IPS-18c (cell line): ENCODE data around the gene NFASC.

ENCODE experiments used
- H3K4me3 ChIP-seq: 2 replicates; pipeline ENCODE4 v1.7.0; 2013; ENCODE audit warnings: low read depth, mild to moderate bottlenecking, low read length, moderate library complexity; ENCODE audit not compliant: insufficient read depth
- H3K9me3 ChIP-seq: one replicate; pipeline ENCODE4 v1.6.1; 2013; ENCODE audit warnings: mild to moderate bottlenecking, low read length, moderate library complexity; ENCODE audit not compliant: control insufficient read depth, insufficient read depth

NFASC gene

DNA sequence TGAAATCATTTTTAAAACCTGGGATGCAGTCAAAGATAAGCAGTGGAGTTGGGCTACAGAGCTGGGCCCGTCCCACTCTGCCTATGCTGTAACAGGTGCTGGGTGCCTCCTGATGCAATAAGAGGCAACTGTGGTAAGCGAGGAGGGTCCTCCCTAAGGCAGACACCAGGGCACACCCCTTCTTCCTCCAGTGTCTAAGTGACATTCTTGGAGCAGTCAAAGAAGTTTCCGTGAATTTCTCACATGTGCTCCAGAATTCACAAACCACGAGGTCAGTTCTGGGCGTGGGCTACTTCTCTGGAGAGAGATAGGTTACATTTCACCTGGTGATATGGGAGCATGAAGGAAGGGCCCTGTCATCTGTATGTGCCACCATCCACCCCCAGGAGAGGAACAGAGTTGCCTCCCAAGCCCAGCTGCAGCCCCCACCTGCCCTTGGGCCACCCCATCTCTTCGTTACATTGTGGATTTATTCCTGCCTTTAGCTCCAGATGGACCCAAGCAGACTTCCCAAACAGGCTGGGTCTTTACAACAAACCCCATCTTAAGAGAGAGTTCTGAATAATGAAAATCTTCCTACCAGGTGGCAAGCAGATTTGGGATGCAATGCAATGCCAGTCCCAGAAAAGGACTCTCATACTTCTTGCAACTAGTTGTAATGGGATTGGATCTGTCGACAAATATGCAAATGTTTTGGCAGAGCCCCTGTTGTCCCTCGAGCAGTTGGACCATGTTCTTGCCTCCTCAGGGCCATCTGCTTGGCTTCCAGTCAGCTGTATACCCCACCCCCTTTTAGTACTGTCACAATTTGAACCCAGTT is 89.9 kb downstream of the NFASC start:
- Histone ChIP-seq H3K4me3 (no peak overlapping the region), H3K9me3 (no peaks in the 10 kb centered on the region)

DNA sequence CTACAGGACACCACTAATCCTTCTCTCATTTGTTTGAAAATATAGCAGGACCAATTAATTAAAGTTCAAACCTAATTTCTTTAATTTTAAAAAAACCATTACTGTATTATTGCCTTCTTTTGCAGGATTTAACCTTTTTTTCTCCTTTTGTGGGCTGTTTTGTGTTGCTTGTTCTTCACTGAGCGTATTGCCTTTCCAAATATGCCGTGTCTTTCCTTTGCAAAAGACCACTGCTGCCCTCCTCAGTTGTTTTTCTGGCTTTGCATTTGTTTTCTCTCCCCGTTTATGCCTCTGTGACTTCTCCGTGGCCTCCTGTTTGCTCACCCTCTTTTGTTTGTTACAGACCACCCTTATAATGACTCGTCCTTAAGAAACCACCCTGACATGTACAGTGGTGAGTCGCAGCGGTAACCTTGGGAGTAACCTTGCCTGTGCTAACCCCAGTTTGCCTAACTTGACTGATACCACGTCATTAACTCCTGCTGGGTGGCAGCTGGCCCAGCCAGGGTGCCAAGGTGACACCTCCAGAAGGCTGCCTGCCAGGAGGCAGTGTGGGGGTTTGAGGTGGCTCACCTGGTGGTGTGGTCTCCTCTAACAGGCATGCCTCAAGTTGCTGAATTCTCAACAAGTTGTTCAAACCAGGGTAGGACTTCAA is 91.2 kb downstream of the NFASC start:
- no peak overlapping the region for H3K4me3 ChIP-seq
- H3K9me3 ChIP-seq, result no peaks in the 10 kb centered on the region

DNA sequence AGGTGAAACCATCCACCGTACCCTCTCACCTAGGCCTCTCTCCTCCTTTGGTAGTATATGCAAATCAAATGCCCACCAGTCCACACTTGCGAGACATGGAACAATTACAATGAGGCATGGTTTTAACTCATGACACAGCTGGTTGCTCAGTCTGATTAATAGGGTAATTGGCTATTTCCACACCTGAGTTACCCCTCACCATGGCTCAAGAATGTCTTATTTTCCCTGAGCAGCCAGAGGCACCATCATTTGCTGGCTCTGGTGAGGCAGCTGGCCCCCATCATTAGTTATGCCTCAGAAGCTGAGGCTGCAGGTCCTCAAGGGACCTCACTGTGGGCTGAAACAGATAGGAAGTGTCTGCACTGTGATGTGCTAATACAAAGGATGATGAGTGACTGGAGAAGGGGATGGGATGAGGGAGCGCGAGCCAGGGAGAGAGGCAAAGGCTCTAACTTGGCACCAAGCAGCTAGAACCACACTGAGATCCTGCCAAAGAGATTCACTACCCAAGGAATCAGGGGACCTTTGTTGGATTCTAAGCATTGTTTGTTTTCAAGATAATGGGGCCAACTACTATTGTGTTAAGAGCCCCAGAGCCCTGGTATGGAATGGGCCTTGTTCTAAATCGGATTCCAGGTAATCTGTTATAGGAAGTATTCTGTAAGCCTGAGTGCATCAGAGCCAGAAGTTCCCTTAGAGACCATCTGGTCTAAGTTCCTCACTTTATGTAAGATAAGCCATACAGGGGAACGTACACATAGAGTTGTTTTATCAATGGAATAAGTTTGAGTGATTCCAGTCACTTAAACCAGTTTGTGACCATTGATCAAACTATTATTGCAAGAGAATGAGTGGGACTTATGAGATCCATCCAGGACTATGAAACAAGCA is 92.3 kb downstream of the NFASC start:
- H3K9me3 ChIP-seq, result no peaks in the 10 kb centered on the region
- no peak overlapping the region for H3K4me3 ChIP-seq

DNA sequence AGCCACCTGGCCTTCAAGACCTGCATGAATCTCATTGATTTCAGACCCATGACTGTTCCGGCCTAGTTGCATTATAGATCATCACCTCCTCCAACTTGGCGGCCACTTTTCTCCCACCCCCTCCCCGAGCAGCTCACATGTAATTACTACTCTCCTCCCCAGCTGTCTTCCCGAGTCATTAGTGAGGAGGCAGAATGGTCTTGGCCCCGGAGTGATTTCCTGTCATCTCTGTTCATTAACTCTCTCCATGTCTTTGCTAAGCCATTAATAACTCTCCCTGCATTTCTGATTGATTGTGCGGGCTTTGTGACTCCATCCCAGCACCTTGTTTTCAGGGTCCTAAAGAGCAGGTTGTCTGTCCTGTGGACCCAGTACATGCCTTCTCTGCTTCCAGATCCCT is 96.8 kb downstream of the NFASC start:
- no peak overlapping the region for H3K4me3 ChIP-seq
- no peaks in the 10 kb centered on the region for H3K9me3 ChIP-seq

DNA sequence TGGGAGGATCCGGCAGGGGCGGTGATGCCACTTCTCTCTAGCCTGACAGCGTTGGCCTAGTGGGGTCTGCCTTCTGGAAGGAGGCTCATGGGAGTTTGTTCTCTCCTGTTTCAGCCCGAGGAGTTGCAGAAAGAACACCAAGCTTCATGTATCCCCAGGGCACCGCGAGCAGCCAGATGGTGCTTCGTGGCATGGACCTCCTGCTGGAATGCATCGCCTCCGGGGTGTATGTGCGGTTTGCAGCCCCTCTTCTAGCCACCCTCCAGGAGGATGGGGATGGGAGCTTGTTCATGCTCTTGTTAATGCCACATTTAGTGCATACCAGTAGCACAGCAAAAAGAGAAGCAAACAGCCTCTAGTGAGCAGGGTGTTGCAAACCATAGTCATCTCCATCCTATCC is 97.5 kb downstream of the NFASC start:
- H3K9me3 ChIP-seq, result no peaks in the 10 kb centered on the region
- no peak overlapping the region for H3K4me3 ChIP-seq

DNA sequence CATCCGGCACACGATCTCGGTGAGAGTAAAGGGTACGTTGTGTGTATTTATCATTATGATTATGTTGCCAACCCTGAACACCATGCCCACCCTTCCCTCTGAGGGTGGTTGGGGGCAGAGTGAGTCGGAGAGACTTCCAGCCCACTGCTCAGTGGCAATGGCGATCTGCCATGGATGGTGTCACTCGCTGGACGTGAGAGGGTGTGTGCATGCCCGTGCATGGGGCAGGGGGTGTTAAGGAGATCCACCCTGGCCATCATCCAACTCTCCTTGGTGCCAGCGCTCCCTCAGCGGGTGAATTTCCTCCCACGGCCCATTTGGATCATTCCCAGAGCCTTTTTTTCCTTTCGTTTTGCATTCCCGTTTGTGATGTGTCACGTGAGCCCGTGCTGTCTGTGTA is 98.3 kb downstream of the NFASC start:
- Histone ChIP-seq H3K4me3 (no peak overlapping the region), H3K9me3 (no peaks in the 10 kb centered on the region)

DNA sequence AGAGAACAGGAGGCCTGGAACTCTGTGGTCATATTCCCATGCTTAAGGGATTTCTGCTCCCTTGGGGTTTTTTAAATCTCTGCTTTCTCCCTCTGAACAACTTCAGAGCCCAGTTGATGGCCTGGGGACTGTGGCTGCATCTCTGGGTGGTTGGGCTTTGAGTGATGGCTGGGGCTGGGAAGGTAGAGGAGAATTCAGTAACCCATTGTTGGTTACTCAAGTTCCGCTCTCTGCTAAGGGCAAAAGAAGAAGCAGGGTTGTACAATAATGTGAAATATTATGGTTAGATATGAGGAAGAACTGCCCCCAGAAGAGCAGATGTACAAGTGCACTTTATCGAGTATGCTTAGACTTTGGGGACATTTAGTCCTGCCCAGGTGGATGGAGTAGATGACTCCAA is 100.3 kb downstream of the NFASC start:
- Histone ChIP-seq H3K9me3 (no peaks in the 10 kb centered on the region), H3K4me3 (no peak overlapping the region)

DNA sequence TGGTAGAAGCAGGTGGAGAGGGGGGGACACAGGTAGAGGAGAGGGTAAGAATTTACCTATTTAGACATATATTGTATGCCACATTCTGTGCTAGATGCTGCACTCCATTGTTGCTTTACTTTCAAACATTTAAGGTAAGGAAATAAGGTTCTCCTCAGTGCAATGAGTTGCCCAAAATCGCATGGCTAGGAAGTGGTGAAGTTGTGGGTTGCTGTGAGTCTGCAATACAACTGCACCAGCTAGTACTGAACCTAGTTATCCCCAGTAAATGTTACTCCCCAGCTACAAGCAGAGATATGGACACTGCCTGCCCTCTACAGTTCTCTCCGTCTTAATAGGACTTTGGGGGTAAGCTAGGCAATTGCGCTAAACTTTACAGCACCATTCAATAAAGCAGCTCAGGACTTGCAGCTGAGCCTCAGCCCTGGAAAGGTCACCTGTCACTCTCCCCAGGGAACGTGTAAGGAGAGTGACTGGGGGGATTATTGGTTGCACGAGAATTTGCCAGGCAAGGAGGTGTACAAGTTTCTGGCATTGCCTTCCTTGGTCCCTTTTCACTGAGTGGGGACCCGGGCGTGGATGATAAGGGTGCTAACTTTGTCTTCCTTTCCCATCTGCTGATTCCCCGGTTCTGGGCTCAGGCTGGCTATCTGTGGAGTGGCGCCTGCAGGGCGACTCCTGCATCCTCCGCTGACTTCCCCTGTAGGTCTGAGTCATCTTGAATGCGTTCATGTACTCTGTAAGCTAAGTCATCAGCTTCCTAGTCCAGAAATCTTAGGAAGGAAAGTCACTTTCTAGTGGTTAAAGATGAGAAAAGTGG is 101.1 kb downstream of the NFASC start:
- H3K9me3 ChIP-seq, result no peaks in the 10 kb centered on the region
- no peak overlapping the region for H3K4me3 ChIP-seq

DNA sequence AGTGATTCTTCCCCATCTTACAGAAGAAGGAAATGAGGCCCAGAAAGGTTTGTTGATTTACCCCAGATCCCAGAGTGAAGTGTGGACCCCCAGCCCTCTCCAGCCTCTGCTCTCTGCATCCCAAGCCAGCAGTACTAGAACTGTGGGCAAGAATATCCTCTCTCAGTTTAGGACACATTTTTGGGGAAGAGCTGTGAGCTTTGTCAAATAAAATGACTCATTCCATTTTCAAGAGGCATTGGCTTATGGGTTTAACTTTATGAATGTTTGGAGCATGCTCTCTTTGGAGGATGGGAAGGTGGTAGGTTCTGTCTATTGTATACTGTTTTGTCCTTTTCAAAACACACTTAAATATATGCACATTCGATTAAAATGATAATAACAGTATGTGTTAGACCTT is 101.8 kb downstream of the NFASC start:
- no peaks in the 10 kb centered on the region for H3K9me3 ChIP-seq
- H3K4me3 ChIP-seq, result no peak overlapping the region

DNA sequence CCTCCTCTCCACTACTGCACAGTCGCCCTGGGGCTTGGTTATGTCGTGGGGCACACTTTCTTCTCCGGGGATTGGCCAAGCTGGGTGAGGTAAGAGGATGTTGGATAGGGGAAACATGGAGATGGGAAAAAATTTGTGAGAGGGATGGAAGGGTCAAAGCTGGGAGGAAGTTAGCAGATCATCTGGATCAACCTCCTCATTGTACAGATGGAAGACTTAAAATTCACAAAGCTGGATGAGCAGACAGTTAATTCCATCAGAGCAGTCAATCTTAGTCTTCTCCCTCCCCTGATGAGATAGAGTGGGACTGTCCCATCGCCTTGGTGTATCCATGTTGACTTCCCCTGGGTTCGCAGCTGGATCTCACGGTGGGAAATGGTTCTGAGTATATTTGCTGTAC is 102.8 kb downstream of the NFASC start:
- H3K4me3 ChIP-seq, result no peak overlapping the region
- no peaks in the 10 kb centered on the region for H3K9me3 ChIP-seq

DNA sequence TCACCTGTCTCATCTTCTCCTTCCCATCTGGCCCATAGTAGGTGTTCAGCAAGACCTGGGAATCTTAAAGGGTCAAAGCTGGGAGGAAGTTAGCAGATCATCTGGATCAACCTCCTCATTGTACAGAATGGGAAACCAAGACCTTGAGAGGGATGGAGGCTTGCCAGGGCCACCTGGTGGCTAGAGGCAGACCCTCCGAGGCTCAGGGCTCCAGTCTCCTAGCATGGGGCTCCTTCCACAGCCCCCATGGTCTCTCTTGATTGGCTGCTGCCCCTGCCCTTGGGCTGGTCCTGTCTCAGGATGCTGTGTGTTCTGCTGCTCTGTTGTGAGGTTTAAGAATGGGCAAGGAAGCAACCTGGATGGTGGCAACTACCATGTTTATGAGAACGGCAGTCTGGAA is 103.7 kb downstream of the NFASC start:
- Histone ChIP-seq H3K4me3 (no peak overlapping the region), H3K9me3 (no peaks in the 10 kb centered on the region)

DNA sequence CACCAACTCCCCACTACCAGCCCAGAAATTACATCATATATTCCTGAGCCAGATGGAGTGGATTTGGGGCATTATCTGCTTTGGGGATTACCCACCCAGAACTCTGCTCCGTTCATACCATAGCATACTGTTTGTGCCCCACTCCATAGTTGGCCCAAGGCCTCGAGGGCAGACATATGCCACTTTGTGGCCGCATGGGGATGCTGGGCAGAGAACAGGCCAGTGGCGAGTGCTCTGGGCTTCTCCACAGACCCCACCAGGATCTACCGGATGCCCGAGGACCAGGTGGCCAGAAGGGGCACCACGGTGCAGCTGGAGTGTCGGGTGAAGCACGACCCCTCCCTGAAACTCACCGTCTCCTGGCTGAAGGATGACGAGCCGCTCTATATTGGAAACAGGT is 104.4 kb downstream of the NFASC start:
- Histone ChIP-seq H3K4me3 (no peak overlapping the region), H3K9me3 (no peaks in the 10 kb centered on the region)

DNA sequence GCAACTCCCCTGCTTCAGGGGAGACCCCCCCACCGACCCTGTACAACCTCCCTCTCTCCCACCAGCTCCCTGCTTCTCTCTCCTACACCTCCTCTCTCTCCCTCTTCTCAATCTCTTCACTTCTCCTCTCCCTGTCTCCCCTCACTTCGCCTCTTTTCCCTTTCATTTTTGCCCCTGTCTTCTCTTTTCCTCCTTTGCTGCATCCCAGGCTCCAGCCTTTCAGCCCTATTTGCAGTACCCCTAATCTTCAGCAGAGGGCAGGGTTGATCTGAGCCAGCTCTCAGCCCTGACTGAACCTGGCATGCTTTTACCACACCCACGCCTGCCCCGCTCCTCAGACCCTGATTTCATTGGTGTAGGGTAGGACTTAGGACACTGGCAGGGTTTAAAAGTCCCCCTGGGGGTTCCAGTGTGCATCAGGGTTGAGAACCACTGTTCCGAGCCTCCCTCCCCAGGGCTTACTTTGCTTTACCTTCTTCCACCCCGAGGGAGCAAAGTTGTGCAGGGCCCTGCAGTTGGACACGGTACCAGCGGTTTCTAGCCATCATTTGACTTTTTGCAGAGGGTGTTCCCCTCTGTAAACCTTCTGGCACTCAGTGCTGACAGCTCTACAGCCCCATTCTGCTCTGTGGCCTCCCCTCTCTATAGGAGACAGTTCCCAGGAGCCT is 105.0 kb downstream of the NFASC start:
- H3K9me3 ChIP-seq, result no peaks in the 10 kb centered on the region
- no peak overlapping the region for H3K4me3 ChIP-seq

DNA sequence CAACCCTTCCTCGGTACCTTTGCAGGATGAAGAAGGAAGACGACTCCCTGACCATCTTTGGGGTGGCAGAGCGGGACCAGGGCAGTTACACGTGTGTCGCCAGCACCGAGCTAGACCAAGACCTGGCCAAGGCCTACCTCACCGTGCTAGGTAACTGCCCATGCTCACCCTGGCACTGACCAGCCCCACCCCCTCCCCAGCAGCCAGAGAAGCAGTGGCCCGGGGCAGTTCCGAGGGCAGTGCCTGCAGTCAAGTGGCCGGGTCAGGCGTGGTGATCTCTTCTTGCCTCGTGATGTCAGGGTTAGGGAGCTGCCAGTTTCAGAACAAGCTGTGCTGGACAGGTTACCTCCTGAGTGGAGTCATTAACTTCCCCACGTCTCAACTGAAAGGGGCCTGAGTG is 106.0 kb downstream of the NFASC start:
- Histone ChIP-seq H3K9me3 (no peaks in the 10 kb centered on the region), H3K4me3 (no peak overlapping the region)

DNA sequence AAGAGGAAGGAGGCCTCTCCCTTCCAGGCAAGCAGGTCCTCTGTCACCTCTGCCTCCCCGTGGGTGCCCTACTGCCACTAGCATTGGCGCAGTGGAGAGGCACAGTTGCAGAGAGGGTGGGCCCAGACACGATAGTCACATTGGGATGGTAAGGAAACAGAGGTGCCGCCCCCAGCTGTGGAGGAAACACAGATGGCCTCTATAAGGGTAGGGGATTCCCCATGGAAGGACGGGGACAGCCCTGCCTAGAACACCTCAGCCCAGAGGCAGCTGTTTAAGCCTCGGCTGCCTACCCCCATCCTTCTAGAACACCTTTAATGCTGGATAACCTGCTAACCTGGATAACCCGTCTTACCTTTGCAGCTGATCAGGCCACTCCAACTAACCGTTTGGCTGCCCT is 106.7 kb downstream of the NFASC start:
- no peak overlapping the region for H3K4me3 ChIP-seq

DNA sequence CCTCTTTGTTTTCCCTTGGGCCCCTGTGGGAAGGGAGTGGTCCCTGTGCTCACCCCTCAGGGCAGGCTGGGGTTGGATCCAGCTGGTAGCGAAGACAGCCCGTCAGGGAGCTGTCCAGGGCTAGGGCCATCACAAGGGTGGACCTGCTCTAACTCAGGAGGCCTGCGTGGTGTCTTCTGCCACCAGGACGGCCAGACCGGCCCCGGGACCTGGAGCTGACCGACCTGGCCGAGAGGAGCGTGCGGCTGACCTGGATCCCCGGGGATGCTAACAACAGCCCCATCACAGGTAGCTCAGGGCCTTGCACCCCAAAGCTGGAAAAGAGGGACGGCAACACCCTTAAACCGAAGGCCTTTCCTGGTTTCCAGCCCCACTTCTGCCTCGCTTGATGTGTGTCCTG is 108.1 kb downstream of the NFASC start:
- no peak overlapping the region for H3K4me3 ChIP-seq
- no peaks in the 10 kb centered on the region for H3K9me3 ChIP-seq

More for the DNA sequence above, 106.7 kb downstream of the NFASC start:
- H3K9me3 ChIP-seq, result no peaks in the 10 kb centered on the region

DNA sequence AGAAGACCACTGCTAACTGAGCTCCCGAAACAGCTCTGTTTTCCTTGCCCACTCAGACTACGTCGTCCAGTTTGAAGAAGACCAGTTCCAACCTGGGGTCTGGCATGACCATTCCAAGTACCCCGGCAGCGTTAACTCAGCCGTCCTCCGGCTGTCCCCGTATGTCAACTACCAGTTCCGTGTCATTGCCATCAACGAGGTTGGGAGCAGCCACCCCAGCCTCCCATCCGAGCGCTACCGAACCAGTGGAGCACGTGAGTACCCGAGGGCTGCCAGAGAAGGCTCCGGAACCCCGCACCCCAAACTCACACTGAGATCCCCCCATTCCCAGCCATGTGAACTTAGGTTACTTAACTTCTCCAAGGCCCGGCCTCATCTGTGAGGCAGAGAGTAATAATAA is 108.6 kb downstream of the NFASC start:
- no peak overlapping the region for H3K4me3 ChIP-seq
- no peaks in the 10 kb centered on the region for H3K9me3 ChIP-seq
